Measurements from ENCODE around the gene DACT2. TPM values are rescaled to one million over a fixed set of nuclear protein-coding genes. Genes with fewer than 3 reads are reported as not detected.
"Not testable (repeated sequence)": the region's sequence is repeated elsewhere in the genome, so short reads cannot be mapped to it uniquely, and the experiment has no call there.

DACT2 gene
- total RNA-seq, 6 experiments from 2014 or later, result 0.29 to 0.99 (median 0.86) TPM; not detected in 1

DNA sequence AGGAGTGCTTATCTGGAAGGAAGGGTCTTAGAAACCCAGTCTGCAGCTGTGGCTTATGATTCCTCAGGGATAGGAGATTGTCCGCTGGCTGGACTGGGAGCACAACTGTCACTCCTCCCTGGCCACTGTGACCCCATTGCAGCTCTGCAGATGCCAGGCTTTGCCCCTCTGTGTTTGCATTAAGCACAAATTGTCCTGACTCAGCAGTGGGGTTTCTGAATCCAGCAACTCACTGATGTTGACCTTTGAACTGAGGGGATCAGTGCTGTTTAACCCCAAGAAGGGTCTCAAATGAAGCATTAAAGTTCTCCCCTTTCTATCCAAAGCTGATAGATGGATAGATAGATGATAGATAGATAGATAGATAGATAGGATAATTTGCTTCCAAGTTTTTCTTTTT is 29.5 kb downstream of the DACT2 start:
- ATAC-seq (no peak), DNase-seq (peak in 1 of 3 donors; percentile 15)
- Histone ChIP-seq H3K4me1 (no peaks in the 10 kb centered on the region), H3K4me3 (no peak overlapping the region), H3K9me3 (no peaks in the 10 kb centered on the region), H3K36me3 (no peaks in the 10 kb centered on the region), H3K27ac (no peak overlapping the region), H3K27me3 (no peaks in the 10 kb centered on the region)
- no CpG with 5 or more reads among the region's 1 CpG for WGBS (ENCODE audit: insufficient coverage, low coverage, low lambda C conversion rate, missing lambda C conversion rate)
- TF ChIP-seq, protein P1, sequence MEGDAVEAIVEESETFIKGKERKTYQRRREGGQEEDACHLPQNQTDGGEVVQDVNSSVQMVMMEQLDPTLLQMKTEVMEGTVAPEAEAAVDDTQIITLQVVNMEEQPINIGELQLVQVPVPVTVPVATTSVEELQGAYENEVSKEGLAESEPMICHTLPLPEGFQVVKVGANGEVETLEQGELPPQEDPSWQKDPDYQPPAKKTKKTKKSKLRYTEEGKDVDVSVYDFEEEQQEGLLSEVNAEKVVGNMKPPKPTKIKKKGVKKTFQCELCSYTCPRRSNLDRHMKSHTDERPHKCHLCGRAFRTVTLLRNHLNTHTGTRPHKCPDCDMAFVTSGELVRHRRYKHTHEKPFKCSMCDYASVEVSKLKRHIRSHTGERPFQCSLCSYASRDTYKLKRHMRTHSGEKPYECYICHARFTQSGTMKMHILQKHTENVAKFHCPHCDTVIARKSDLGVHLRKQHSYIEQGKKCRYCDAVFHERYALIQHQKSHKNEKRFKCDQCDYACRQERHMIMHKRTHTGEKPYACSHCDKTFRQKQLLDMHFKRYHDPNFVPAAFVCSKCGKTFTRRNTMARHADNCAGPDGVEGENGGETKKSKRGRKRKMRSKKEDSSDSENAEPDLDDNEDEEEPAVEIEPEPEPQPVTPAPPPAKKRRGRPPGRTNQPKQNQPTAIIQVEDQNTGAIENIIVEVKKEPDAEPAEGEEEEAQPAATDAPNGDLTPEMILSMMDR (IDR thresholded peaks at IDR 0.05), result no peak
- intact Hi-C loops (cut with DNase I), result no loop called here

DNA sequence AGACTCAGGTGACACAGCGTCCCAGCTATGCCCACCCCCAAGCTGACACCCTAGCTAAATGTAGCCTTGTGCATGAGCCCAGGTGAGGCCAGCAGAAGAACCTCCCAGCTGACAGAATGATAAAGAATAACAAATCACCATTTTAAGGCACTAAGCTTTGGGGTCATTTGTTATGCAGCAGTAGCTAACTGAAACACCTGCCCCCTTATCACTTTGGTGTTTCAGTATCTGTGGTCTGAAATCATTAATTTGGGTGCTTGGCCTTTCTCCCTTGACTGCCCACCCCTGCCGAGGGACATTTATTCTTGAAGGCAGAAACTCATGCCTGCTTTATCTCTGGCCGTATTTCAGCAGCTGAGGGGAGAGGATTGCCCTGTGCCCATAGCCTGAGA is 30.0 kb downstream of the DACT2 start:
- H3K4me3 ChIP-seq, result no peak overlapping the region
- H3K9me3 ChIP-seq, result no peaks in the 10 kb centered on the region
- no peak for DNase-seq
- no peak overlapping the region for H3K27ac ChIP-seq
- intact Hi-C loops (cut with DNase I), result no loop called here
- no peaks in the 10 kb centered on the region for H3K4me1 ChIP-seq
- no peaks in the 10 kb centered on the region for H3K36me3 ChIP-seq
- no peaks in the 10 kb centered on the region for H3K27me3 ChIP-seq
- ATAC-seq, result no peak
- 7% methylated on average over 2 of the region's 3 CpGs for WGBS (ENCODE audit: insufficient coverage, low coverage, low lambda C conversion rate, missing lambda C conversion rate)
- TF ChIP-seq, protein P1 (IDR thresholded peaks at IDR 0.05), result no peak
- TF ChIP-seq POLR2A (IDR thresholded peaks at IDR 0.05), result no peak

DNA sequence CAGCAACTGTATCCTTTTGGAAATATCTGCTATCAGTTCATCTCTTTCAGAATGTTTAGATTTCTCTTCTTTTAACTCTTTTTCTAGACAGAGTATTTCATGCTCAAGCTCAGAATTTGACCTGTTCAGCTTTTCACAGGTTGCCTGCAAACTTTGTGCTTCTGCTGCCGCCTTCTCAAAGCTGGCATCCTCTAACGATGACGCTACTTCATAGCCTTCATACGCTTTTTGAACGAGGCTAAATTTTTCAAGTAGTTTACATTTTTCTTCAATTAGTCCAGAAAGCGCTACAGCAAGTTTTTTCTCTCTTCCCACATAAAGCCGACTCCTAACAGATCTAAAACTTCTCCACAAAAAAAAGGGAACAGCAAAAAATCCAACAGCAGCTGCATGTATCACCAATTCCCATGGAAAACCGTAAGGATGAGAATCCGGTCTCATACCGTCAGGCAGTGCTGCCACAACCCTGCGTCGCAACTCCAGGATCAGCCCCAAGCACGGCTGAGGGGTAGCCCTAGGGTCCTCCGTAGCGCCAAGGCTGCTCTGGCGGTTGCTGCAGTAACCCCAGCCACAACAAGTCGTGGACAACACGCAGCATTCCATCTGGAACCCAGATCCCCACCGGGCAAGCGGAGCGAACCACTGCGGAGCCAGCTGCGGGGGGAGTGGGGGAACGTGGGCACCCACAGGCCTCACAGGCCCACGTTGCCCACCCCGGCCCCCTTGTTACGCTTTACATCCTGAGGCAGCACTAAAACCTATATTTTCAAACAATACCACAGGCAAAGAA is 30.6 kb downstream of the DACT2 start:
- no peaks in the 10 kb centered on the region for H3K27me3 ChIP-seq
- H3K9me3 ChIP-seq, result no peaks in the 10 kb centered on the region
- H3K4me3 ChIP-seq, result no peak overlapping the region
- no peak overlapping the region for H3K27ac ChIP-seq
- ATAC-seq (no peak), DNase-seq (peak in 2 of 3 donors; percentile 24 to 28)
- no peak for TF ChIP-seq POLR2A (IDR thresholded peaks at IDR 0.05)
- TF ChIP-seq, protein P1 (IDR thresholded peaks at IDR 0.05), result no peak
- intact Hi-C loops (cut with DNase I), result no loop called here
- H3K36me3 ChIP-seq, result no peaks in the 10 kb centered on the region
- WGBS (ENCODE audit: insufficient coverage, low coverage, low lambda C conversion rate, missing lambda C conversion rate), result 95% methylated on average over 13 of the region's 27 CpGs
- no peaks in the 10 kb centered on the region for H3K4me1 ChIP-seq

DNA sequence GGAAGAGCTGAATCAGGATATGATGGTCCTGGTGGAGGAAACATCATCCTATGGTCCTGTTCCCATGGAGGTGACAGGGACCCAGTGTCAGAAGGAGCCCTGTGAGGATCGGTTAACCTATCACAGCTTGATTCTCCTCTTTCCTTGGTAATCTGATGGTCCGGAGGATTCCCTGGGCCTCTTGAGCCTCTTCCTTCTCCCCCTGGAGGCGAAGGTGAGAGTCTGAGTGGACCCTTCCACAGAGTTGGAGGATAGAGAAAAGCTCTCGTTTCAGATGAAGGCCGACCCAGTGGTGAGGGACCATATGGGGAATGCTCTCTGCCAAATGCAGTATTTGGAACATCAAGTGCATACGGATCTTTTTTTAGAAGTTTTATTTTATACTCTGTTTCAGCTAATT is 32.1 kb downstream of the DACT2 start:
- H3K4me1 ChIP-seq; DNase-seq; intact Hi-C loops (cut with DNase I); H3K27ac ChIP-seq; ATAC-seq; H3K9me3 ChIP-seq; H3K27me3 ChIP-seq; H3K36me3 ChIP-seq; H3K4me3 ChIP-seq: not testable (repeated sequence)
- WGBS (ENCODE audit: insufficient coverage, low coverage, low lambda C conversion rate, missing lambda C conversion rate), result 94% methylated on average over 5 of the region's 6 CpGs

DNA sequence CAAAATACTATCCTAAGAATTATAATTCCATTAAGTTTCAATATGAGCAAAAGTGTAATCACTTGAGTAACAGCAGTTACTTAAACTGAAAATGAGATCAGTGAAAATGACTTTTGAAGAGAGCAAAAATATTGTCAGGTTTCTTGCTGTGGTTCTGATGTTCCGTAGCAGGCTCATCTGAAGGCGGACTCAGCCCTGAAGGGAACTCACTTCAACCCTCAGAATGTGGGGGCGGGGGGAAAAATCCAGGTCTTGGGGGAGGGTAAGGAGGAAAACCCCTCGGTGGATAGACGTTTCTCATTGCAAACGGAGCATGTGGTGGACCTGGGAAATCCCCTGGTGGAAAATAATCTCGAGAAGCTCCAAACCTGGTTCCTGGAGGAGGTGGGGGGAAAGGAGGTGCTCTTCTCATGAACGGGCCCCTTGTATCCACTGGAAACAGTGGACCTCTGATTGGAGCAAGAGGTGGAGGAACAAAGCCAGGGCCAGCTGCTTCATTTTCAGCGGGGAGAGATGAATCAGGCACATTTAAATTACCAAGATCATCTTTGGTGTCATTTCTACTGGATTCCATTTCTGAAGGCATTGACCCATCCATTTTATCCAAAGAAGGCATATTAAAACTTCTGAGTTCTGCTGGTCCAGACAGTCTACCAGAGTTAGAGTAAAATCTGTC is 32.7 kb downstream of the DACT2 start:
- H3K36me3 ChIP-seq; H3K4me1 ChIP-seq; H3K9me3 ChIP-seq; H3K27ac ChIP-seq; H3K4me3 ChIP-seq; H3K27me3 ChIP-seq; intact Hi-C loops (cut with DNase I); ATAC-seq: not testable (repeated sequence)
- 80% methylated on average over 7 of the region's 9 CpGs for WGBS (ENCODE audit: insufficient coverage, low coverage, low lambda C conversion rate, missing lambda C conversion rate)
- DNase-seq, result peak in 1 of 3 donors; percentile 12

Measured in right lobe of liver (tissue), 6 donors.